GM21786 (cell line): ENCODE measurements around the gene SLFN5.
A peak's percentile ranks its signal among the peaks of the same experiment; 100 is the strongest.
"Not testable (repeated sequence)": the region's sequence is repeated elsewhere in the genome, so short reads cannot be mapped to it uniquely, and the experiment has no call there.

ENCODE experiments used
- ATAC-seq: cut with Tn5 transposase; IDR thresholded peaks from one replicate; pipeline ENCODE4 v1.9.1; 2021; ENCODE audit not compliant: unreplicated experiment

Gene SLFN5

DNA sequence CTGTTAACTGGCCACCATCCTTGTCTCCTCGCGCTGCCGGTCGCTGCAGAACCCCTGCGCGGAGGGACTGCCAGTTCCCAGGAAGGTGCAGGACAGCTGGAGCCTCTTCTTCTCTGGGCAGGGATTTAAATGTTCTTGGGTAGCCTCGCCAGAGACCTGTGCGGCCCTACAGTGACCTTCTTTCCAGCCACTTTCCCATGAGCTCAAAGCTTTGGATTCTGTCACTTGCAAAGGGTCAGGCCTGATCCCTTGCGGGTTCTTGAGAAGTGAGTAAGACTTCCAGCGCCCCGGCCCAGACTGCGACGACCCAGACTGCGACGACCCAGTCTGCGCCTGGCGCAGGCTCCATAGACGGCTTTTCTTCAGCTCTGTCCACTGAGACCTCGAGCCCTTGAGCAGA lies 1.4 kb upstream of the SLFN5 start:
- ATAC-seq, result no peak

DNA sequence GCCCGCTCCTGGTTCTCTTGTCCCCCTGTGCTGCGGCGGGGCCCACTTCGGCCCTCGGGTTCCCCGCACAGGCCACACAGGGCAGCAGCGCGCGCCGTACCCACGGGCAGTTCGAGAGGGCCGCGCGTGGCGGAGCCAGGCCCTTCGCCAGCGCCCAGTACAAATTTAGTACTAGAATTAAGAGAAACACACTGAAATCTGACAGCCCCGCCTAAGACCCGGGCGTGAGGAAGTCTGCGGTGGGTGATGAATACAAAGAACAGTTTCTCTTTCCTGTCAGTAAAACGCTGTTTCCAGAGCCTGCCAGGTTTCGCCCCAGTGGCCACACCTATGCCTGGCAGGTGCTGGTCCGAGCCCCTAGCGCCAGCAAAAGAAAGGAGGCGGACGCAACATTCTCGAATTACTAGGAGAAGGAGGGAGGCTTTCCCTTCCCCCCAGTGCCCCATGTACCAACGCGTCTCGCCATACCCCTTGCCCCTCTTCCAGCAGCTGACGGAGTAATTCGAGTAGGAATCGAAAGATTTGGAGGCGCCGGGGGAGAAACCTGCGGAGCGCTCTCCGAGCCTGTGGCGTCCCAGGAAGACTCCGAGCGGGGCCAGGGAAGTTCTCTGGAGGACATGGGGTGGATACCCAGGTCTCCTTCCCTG lies 591 bp upstream of the SLFN5 start:
- peak; percentile 47 for ATAC-seq

DNA sequence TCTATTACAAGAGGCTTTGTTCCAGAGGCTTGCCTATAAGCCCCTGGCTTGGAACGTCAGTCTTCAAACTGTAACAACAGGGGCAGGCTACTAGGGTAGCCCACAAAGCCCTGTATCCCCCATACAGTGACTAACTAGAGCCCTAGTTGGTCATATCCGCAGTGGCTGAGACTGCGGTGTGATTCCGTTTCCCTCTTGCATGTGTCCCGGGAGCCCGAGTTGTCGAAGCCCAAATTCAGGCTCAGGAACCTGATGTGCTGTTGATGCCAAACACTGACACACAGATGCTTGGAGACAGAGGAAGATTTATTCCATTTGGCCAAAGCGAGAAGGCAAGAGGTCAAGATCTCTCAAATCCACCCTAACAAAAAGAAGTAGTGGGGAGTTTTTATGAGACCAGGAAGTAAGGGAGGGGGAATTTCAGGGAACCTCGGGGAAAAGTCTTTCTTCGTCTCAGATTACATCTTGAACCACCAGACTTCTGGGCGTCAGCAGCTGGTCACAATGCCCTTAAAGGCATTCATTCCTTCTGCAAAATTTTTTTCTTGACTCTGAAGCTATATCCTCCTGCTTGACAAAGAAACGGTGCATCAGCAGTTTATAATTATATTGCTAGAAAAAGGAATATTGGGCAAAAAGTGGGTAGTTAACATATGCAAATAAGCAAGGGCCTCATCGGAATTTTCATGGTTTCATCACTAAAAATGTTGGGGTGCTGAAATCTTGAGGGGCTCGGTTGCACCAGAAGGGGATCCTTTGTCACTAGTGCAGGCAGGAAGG lies 879 bp downstream of the SLFN5 start:
- ATAC-seq, result no peak

DNA sequence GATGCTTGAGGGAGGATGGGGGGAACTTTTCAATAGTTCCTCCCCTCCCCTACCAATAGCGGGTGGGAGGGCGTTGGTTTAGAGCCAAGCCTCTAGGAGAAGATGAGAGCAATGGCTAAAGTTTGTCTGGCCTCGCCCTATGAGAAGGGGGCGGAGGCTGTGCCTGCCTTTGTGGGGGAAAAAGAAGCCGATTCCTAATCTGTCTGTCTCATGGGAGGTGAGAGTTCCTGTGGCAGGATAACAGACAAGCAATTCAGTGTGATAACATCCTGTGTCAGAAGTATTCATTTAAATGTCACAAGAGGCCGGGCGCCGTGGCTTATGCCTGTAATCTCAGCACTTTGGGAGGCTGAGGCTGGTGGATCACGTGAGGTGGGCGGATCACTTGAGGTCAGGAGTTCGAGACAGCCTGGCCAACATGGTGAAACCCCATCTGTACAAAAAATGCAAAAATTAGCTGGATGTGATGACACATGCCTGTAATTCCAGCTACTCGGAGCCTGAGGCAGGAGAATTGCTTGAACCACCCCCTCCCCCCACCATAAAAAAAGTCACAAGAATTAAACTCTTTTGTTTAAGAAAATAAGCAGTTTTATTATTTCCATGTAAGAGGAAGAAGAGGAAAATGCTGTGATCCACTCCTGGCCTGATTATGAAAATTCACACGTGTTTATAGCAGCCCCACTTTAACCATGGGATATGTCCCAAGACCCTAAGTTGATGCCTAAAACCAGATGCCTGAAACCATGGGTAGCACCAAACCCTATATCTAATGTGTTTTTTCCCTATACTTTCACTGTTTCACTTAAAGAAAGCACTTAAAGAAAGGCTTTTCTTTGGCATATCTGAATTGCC lies 1.7 kb downstream of the SLFN5 start:
- peak; percentile 55 for ATAC-seq

DNA sequence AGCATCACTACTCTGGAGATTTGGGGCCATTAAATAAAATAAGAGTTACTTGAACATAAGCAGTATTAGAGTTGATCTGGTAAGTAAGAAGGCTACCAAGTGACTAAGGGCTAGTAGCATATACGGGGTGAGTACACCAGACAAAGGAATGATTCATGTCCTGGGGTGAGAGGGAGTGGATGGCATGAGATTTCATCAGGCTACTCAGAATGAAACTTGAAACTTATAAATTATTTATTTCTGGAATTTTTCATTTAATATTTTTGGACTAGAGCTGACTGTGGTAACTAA lies 2.3 kb downstream of the SLFN5 start:
- no peak for ATAC-seq

DNA sequence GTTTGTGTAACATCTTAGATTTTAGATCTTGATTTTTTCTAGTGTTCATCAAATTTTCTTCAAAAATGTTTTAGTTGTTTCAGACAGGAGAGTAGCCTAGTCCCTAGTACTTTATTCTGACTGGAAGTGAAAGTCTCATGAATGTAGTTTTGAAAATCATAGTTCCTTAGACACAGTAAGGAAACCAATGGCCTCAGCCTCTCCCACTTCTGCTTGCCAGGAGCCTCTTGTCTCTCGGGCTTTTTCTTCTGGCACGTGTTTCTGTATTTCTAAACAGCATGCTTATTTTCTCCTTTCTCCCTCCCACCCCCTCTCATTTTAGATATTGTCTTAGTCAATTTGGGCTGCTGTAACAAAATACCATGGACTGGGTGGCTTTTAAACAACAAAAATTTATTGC lies 9.8 kb downstream of the SLFN5 start:
- no peak for ATAC-seq

DNA sequence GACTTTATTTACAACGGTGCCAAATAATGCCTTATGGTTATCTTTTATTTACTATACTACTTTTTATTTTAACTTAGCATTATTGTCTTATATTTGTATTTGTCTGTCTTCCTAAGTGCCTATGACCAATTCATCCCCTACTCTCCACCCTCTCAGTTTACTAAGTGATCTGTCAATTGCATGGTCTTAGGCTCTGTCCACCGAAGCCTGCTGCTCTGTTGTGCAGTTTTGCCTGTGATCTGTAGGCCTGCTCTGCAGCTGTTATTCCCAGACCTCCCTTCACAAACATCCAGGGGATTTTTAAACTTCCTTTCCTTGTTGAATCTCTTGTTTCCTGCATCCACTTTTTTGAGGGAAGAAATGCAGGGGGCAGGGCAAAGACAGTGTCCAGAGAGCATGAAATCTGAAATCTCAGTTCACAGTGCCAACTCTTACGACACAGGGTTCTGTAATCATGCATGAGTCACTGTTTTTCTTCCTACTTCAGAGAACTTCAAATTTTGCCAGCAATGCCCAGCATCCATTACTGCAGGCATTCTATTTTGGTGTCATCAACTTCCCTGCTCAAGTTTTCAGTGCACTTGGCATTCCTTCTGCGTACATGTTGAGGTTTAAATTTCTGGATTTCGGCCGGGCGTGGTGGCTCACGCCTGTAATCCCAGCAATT lies 11.4 kb downstream of the SLFN5 start:
- no peak for ATAC-seq

DNA sequence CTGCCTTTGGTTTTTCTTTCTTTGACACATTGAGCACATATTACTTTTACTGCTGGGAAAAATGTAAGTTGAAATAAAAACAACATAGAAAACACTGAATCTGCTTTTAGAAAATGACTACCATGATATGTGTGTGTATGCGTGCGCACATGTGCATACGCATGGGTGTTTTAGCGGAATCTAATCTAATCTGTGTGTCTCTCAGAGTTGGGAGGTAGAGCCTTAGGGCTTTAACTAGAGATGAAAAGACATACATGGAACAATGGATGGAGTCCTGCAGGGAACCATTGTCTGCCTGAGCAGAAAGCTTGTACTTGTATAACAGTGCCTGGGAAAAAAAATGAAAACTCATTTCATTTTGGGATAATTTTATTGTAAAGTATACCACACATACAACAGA lies 12.4 kb downstream of the SLFN5 start:
- ATAC-seq, result no peak

DNA sequence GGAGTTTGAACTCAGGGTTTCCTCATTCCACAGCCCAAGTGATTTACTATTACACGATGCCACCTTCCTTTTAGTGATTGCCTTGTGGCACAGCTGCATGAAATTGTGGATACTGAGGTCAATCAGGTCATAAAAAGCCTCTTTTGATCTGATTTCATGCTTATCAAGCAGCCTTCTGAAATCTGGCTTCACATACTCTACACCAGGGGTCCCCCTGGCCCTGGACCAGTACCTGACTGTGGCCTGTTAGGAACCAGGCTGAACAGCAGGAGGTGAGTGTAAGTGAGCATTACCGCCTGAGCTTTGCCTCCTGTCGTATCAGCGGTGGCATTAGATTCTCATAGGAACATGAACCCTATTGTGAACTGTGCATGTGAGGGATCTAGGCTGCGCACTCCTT lies 13.8 kb downstream of the SLFN5 start:
- no peak for ATAC-seq

DNA sequence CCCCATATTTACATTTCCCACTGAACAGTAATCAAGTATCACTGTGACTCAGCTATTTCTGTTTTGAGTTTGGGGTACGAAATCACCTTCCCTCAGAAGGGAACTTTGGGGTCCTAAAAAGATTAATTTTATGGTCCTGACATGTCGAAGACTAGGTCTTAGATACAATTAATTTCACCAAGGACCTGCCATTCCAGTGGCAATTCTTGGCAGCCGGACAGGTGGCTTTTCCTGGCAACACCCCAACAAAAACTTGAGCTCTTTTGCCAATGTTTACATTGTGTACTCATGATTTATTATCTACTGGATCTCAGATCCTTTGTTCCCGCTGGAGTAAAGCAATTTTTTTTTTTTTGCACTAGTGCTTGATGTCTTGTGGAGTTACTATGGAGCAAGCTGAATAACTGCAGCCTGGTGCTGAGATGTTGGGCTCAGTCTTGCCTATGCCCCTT lies 14.4 kb downstream of the SLFN5 start:
- ATAC-seq, result no peak

DNA sequence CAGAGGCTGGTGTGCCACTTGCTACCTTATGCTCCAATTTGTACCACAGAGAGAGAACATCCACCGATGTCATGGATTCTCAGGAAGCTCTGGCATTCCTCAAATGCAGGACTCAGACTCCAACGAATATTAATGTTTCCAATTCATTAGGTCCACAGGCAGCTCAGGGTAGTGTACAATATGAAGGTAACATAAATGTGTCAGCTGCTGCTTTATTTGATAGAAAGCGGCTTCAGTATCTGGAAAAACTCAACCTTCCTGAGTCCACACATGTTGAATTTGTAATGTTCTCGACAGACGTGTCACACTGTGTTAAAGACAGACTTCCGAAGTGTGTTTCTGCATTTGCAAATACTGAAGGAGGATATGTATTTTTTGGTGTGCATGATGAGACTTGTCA lies 16.1 kb downstream of the SLFN5 start:
- no peak for ATAC-seq

DNA sequence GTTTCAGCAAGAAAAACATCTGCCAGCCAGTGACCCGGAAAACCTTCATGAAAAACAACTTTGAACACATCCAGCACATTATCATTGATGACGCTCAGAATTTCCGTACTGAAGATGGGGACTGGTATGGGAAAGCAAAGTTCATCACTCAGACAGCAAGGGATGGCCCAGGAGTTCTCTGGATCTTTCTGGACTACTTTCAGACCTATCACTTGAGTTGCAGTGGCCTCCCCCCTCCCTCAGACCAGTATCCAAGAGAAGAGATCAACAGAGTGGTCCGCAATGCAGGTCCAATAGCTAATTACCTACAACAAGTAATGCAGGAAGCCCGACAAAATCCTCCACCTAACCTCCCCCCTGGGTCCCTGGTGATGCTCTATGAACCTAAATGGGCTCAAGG lies 22.2 kb downstream of the SLFN5 start:
- no peak for ATAC-seq

DNA sequence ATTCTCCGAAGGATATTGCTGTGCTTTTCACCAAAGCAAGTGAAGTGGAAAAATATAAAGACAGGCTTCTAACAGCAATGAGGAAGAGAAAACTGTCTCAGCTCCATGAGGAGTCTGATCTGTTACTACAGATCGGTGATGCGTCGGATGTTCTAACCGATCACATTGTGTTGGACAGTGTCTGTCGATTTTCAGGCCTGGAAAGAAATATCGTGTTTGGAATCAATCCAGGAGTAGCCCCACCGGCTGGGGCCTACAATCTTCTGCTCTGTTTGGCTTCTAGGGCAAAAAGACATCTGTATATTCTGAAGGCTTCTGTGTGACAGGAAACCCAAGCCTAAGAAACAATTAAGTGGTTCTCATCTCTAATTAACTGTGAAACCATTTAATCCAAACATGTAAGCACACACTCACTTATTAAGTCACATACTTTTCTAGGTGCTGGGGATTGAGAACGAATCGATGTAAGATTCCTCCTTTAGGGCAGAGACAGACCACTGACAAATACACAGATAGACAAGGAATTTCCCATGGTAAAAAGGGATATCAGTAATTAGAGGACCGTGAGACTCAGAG lies 22.8 kb downstream of the SLFN5 start:
- no peak for ATAC-seq

DNA sequence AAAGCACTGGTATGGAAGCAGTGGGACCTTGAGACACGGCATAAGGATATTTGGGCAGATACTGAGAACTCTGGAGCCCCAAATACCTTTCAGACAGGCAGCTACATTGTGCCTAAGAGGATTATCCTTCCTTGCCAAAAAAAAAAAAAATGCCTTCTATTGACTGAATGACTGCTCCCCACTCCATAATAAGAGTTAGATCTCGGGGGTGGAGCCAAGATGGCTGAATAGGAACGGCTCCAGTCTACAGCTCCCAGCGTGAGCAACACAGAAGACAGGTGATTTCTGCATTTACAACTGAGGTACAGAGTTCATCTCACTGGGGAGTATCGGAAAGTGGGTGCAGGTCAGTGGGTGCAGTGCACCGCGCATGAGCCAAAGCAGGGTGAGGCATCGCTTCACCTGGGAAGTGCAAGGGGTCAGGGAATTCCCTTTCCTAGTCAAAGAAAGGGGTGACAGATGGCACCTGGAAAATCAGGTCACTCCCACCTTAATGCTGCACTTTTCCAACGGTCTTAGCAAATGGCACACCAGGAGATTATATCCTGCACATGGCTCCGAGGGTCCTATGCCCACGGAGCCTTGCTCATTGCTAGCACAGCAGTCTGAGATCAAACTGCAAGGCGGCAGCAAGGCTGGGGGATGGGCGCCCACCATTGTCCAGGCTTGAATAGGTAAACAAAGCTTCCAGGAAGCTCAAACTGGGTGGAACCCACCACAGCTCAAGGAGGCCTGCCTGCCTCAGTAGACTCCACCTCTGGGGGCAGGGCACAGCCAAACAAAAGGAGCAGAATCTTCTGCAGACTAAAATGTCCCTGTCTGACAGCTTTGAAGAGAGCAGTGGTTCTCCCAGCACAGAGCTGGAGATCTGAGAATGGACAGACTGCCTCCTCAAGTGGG lies 31.5 kb downstream of the SLFN5 start:
- not testable (repeated sequence) for ATAC-seq

DNA sequence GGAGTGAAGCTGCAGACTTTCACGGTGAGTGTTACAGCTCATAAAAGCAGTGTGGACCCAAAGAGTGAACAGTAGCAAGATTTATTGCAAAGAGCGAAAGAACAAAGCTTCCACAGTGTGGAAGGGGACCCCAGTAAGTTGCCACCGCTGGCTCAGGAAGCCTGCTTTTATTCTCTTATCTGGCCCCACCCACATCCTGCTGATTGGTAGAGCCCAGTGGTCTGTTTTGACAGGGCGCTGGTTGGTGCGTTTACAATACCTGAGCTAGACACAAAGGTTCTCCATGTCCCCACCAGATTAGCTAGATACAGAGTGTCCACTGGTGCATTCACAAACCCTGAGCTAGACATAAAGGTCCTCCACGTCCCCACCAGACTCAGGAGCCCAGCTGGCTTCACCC lies 35.6 kb downstream of the SLFN5 start:
- ATAC-seq, result not testable (repeated sequence)

DNA sequence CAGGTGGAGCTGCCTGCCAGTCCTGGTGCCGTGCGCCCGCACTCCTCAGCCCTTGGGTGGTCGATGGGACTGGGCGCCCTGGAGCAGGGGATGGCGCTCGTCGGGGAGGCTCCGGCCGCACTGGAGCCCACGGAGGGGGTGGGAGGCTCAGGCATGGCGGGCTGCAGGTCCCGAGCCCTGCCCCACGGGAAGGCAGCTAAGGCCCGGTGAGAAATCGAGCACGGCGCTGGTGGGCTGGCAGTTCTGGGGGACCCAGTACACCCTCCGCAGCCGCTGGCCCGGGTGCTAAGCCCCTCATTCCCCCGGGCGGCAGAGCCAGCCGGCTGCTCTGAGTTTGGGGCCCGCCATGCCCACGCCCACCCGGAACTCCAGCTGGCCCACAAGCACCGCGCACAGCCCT lies 36.0 kb downstream of the SLFN5 start:
- ATAC-seq, result not testable (repeated sequence)

DNA sequence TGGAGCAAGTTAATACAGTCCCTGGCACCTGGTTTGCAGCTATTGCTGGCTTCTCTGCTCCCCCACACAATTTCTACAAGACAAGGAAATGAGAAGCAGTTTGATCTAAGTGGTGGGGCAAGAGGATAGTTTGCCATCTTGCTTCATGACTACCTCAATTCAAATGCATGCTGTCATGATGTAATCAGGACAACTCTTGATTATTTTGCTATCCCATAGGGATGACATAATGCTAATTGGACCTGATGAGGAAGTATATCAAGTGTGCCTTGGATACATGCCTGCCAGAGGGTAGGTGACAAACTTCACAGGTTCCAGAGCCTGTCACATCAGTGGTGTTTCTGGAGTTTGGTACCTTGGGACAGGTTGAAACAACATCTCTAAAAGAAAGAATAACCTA lies 40.9 kb downstream of the SLFN5 start:
- ATAC-seq, result no peak

DNA sequence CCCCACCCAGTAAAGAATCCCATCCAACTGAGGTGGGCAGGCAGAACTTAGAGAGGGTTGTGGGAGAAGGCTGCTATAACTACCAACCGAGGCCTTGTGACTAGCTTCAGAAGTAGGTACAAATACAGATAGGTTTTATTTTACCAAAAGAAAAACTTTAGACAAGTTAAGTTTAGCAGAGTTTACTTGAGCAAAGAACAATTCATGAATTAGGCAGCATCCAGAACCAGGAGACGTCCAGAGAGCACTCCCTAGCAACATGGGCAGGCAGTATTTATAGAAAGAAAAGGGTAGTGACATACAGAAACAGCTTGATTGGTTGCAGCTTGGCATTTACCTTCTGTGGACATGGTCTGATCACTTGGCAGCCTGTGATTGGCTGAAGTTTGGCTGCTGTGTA lies 42.1 kb downstream of the SLFN5 start:
- no peak for ATAC-seq

DNA sequence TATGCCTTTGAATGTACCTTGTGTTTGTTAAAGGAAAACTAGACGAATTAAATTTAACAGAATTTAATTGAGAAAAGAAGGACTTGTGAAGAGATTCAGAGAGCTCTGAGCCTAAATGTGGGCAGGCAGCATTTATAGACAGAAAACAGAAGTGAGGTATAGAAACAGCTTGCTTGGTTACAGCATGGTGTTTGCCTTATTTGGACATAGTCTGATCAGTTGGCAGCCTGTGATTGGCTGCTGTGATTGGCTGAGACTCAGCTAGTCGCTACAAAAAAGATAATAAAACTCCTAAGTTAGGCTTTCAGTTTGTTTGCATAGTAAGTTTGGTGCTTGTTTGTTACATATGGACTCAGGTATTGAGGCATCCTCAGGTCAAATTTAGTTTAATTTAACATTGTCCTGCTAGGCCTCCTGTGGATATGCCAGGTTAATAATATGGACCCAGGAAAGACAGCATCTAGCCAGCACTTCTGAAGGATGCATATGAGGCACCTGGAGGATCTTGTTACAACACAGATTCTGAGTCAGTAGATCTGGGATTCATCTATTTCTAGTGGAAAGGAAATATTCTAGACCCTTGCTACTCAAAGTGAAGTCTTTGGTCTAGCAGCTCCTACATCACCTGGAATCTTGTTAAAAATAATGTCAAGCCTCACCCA lies 43.4 kb downstream of the SLFN5 start:
- no peak for ATAC-seq
